NCI-H1436 treated with DMSO at 0.1 percent for 48 hours (cell line): ENCODE data around the gene EHMT1.

Experiments
- DNase-seq: peaks from one replicate; lab custom pipeline; 2025; lab: John Stamatoyannopoulos, UW

Gene EHMT1

GRCh38 chr9:137618105-137619067, at the start of gene EHMT1:
Gene EHMT1, plus strand, starts transcription at chr9:137619005. Its CDS starts 24 bp downstream, at chr9:137619029.
- DNase-seq = no peak

GRCh38 chr9:137569609-137570203, 49.1 kb upstream of the EHMT1 start:
- no peak for DNase-seq

- no peak for DNase-seq
These were observed 48.2 kb upstream of the EHMT1 start for GRCh38 chr9:137570566-137570965.

- DNase-seq = no peak
These were observed 44.6 kb upstream of the EHMT1 start for GRCh38 chr9:137574192-137574591.

GRCh38 chr9:137575364-137575715, 43.5 kb upstream of the EHMT1 start:
- DNase-seq = no peak

GRCh38 chr9:137575716-137576411, 42.9 kb upstream of the EHMT1 start:
- no peak for DNase-seq

GRCh38 chr9:137578518-137579258, 40.1 kb upstream of the EHMT1 start, which contains the start of gene DPH7:
Gene DPH7, minus strand, starts transcription at chr9:137578925. Its CDS starts 148 bp downstream, at chr9:137578777.
- DNase-seq = peak; percentile 2

- no peak for DNase-seq
These were observed 39.6 kb upstream of the EHMT1 start for GRCh38 chr9:137579259-137579604.

GRCh38 chr9:137580209-137580953, 38.4 kb upstream of the EHMT1 start:
- no peak for DNase-seq

GRCh38 chr9:137580954-137581322, 37.9 kb upstream of the EHMT1 start:
- no peak for DNase-seq

GRCh38 chr9:137581361-137582285, 37.2 kb upstream of the EHMT1 start:
- no peak for DNase-seq

- DNase-seq = no peak
These were observed 36.4 kb upstream of the EHMT1 start for GRCh38 chr9:137582286-137582860.

- DNase-seq = no peak
These were observed 35.5 kb upstream of the EHMT1 start for GRCh38 chr9:137583347-137583746.

- no peak for DNase-seq
These were observed 34.8 kb upstream of the EHMT1 start for GRCh38 chr9:137583957-137584356.

- no peak for DNase-seq
These were observed 32.0 kb upstream of the EHMT1 start for GRCh38 chr9:137586854-137587253.

- DNase-seq = no peak
These were observed 30.5 kb upstream of the EHMT1 start for GRCh38 chr9:137588311-137588710.

- no peak for DNase-seq
These were observed 29.9 kb upstream of the EHMT1 start for GRCh38 chr9:137588891-137589290.

GRCh38 chr9:137589441-137590122, 29.2 kb upstream of the EHMT1 start:
- DNase-seq = no peak

- DNase-seq = no peak
These were observed 28.7 kb upstream of the EHMT1 start for GRCh38 chr9:137590123-137590468.
